ENCODE results near the gene SEMA3G. TPM values are rescaled to one million over a fixed set of nuclear protein-coding genes. Genes with fewer than 3 reads are reported as not detected.

Gene SEMA3G
- total and polyA plus RNA-seq, 11 donors = 11.4 to 29.0 (median 14.4) TPM

DNA sequence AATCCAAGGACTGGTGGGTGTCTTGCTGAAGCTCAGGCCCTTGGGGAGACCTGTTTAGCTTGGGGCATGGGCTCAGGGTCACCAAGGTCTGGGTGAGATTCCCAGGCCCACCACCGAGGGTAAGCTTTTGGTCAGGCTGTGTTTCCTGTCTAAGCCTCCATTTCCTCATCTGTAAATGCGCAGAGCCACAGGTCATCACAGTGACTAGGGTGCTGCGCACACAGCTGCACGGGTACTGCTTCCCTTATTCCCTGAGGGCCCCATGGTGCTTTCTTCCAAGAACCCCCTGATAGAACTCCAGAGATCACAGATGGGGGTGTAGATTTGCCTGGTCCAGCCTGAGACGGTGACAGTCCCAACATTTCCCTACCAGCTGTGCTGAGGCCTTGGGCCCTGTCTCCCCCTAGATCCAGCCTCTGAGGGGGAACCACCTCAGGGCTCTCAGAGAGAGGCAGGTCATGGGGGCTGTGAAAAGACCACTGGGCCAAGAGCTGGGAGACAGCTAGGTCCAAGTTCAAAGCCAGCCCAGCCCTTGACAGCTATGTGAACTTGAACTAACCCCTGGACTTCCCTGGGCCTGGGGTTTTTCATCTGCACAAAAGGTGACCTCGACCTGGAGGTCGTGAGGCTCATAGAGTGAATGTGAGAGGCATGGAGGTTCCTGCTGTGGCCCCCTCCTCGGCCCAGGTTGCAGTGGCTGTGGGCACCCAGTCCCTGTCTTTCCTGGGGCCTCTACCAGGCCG, 60.7 kb downstream of the SEMA3G start:
- WGBS, 4 donors = 77 to 90% (median 84%) methylated on average over 7 to 9 of the region's 9 CpGs
- H3K27ac ChIP-seq = no peak overlapping the region
- H3K27me3 ChIP-seq = no peaks in the 10 kb centered on the region
- TF ChIP-seq POLR2A (IDR thresholded peaks at IDR 0.05) = no peak
- H3K4me3 ChIP-seq = no peak overlapping the region
- ATAC-seq = no peak
- intact Hi-C loops (cut with DNase I) = loop anchor here in 1 of 10 donors (10.0 kb wide), 1 partner anchor 79 kb away; no protein-coding TSS in a partner anchor
- H3K4me1 ChIP-seq = peaks cover 0 to 5% (median 0%) of the 10 kb centered on the region in 12 donors
- H3K36me3 ChIP-seq = peaks cover 0 to 29% (median 3%) of the 10 kb centered on the region in 9 donors
- H3K9me3 ChIP-seq = no peaks in the 10 kb centered on the region
- no peak for DNase-seq

DNA sequence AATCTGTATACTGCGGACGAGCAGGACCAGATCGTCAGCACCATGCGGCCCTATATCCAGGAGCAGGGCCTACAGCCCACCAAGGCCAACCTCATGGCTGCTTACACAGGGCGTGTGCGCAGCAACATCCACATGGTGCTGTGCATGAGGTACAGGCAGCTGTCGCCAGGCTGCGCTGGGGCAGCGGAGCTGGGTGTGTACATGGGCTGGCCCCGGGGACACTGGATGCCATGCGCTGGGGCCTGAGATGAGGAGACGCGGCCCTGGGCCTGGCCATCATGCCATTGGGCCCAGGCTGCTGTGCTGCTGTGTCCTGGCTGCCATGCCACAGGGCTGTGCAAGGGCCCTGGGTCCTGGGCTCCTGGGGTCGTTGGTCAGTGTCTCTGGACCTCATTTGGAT, 61.5 kb downstream of the SEMA3G start:
- no peaks in the 10 kb centered on the region for H3K27me3 ChIP-seq

More for the DNA sequence above, 61.5 kb downstream of the SEMA3G start:
- Histone ChIP-seq H3K4me3 (no peak overlapping the region), H3K9me3 (no peaks in the 10 kb centered on the region), H3K4me1 (peaks cover 0 to 5% (median 0%) of the 10 kb centered on the region in 12 donors), H3K36me3 (peaks cover 0 to 21% (median 0%) of the 10 kb centered on the region in 9 donors), H3K27ac (no peak overlapping the region)
- ATAC-seq (no peak), DNase-seq (no peak)
- no peak for TF ChIP-seq CTCF (IDR thresholded peaks at IDR 0.05)
- TF ChIP-seq POLR2A (IDR thresholded peaks at IDR 0.05) = no peak
- intact Hi-C loops (cut with DNase I) = loop anchor here in 1 of 10 donors (10.0 kb wide), 1 partner anchor 79 kb away; no protein-coding TSS in a partner anchor
- WGBS, 4 donors = 84 to 94% (median 93%) methylated on average over 3 to 14 of the region's 14 CpGs

Other genes starting within 250 kb of the SEMA3G start
- gene ALAS1, start 246.9 kb downstream of the SEMA3G start, total RNA-seq = 100 to 1,000 TPM in 8 of 9 donors, 10 to 100 TPM in 1; 77.9 to 213 (median 146) TPM
- gene ALAS1, start 246.9 kb downstream of the SEMA3G start, polyA plus RNA-seq = 100 to 1,000 TPM; 107 to 132 TPM
- gene TLR9, start 219.5 kb downstream of the SEMA3G start, total RNA-seq = under 1 TPM in 8 of 9 donors, not detected in 1; 0.12 to 0.65 (median 0.29) TPM
- gene TLR9, start 219.5 kb downstream of the SEMA3G start, polyA plus RNA-seq = under 1 TPM; 0.04 to 0.23 TPM
- gene TWF2, start 205.9 kb downstream of the SEMA3G start, total RNA-seq = 100 to 1,000 TPM in 7 of 9 donors, 10 to 100 TPM in 2; 62.9 to 133 (median 117) TPM
- gene TWF2, start 205.9 kb downstream of the SEMA3G start, polyA plus RNA-seq = 100 to 1,000 TPM in 1 of 2 donors, 10 to 100 TPM in 1; 45.8 to 109 TPM
- gene PPM1M, start 199.3 kb downstream of the SEMA3G start, total RNA-seq = 10 to 100 TPM in 2 of 9 donors, 1 to 10 TPM in 7; 5.7 to 30.2 (median 8.2) TPM
- 1 to 10 TPM; 5.6 to 6.6 TPM for gene PPM1M, start 199.3 kb downstream of the SEMA3G start, polyA plus RNA-seq
- gene WDR82, start 166.5 kb downstream of the SEMA3G start, total RNA-seq = 10 to 100 TPM; 44.9 to 73.6 (median 61.2) TPM
- gene WDR82, start 166.5 kb downstream of the SEMA3G start, polyA plus RNA-seq = 10 to 100 TPM; 24.7 to 69.2 TPM
- gene GLYCTK, start 157.3 kb downstream of the SEMA3G start, total RNA-seq = 1 to 10 TPM; 2.6 to 8.4 (median 4.1) TPM
- 1 to 10 TPM; 4.7 to 6.4 TPM for gene GLYCTK, start 157.3 kb downstream of the SEMA3G start, polyA plus RNA-seq
- 1 to 10 TPM in 8 of 9 donors, under 1 TPM in 1; 0.95 to 6.6 (median 2.8) TPM for gene DNAH1, start 128.8 kb downstream of the SEMA3G start, total RNA-seq
- gene DNAH1, start 128.8 kb downstream of the SEMA3G start, polyA plus RNA-seq = 1 to 10 TPM; 1.2 to 3.8 TPM
- 10 to 100 TPM; 50.0 to 75.9 (median 55.1) TPM for gene BAP1, start 35.1 kb downstream of the SEMA3G start, total RNA-seq
- gene BAP1, start 35.1 kb downstream of the SEMA3G start, polyA plus RNA-seq = 10 to 100 TPM; 40.3 to 78.9 TPM
- gene PHF7, start 34.4 kb downstream of the SEMA3G start, total RNA-seq = 10 to 100 TPM; 10.8 to 27.6 (median 16.4) TPM
- gene PHF7, start 34.4 kb downstream of the SEMA3G start, polyA plus RNA-seq = 1 to 10 TPM; 4.0 to 4.2 TPM
- gene TNNC1, start 8.9 kb upstream of the SEMA3G start, total RNA-seq = over 10,000 TPM in 2 of 9 donors, 1,000 to 10,000 TPM in 7; 4,301 to 15,255 (median 8,364) TPM
- gene TNNC1, start 8.9 kb upstream of the SEMA3G start, polyA plus RNA-seq = over 10,000 TPM in 1 of 2 donors, 1,000 to 10,000 TPM in 1; 6,829 to 20,003 TPM
- 10 to 100 TPM; 29.5 to 56.2 (median 43.9) TPM for gene NISCH, start 10.5 kb upstream of the SEMA3G start, total RNA-seq
- gene NISCH, start 10.5 kb upstream of the SEMA3G start, polyA plus RNA-seq = 10 to 100 TPM; 28.8 to 30.2 TPM
- 100 to 1,000 TPM in 2 of 9 donors, 10 to 100 TPM in 7; 34.1 to 351 (median 50.6) TPM for gene STAB1, start 50.2 kb upstream of the SEMA3G start, total RNA-seq
- gene STAB1, start 50.2 kb upstream of the SEMA3G start, polyA plus RNA-seq = 10 to 100 TPM; 41.0 to 79.1 TPM
- 10 to 100 TPM; 22.8 to 99.6 (median 52.7) TPM for gene NT5DC2, start 88.8 kb upstream of the SEMA3G start, total RNA-seq
- 10 to 100 TPM; 61.1 to 92.7 TPM for gene NT5DC2, start 88.8 kb upstream of the SEMA3G start, polyA plus RNA-seq
- gene UQCC5, start 91.5 kb upstream of the SEMA3G start, total RNA-seq = 10 to 100 TPM in 8 of 9 donors, 1 to 10 TPM in 1; 2.0 to 73.0 (median 59.2) TPM
- gene UQCC5, start 91.5 kb upstream of the SEMA3G start, polyA plus RNA-seq = 100 to 1,000 TPM in 1 of 2 donors, 10 to 100 TPM in 1; 45.2 to 113 TPM
- 10 to 100 TPM; 33.8 to 61.7 (median 49.5) TPM for gene PBRM1, start 240.8 kb upstream of the SEMA3G start, total RNA-seq
- 10 to 100 TPM in 1 of 2 donors, 1 to 10 TPM in 1; 8.5 to 17.6 TPM for gene PBRM1, start 240.8 kb upstream of the SEMA3G start, polyA plus RNA-seq
- 10 to 100 TPM; 23.6 to 47.4 (median 29.4) TPM for gene GNL3, start 240.9 kb upstream of the SEMA3G start, total RNA-seq
- gene GNL3, start 240.9 kb upstream of the SEMA3G start, polyA plus RNA-seq = 10 to 100 TPM; 25.4 to 85.3 TPM

Data from heart left ventricle (tissue), 16 donors.